Esophagus muscularis mucosa (tissue), 4 donors: Measurements from ENCODE around the gene TSSK3. TPM values are rescaled to one million over a fixed set of nuclear protein-coding genes. Genes with fewer than 3 reads are reported as not detected.

Experiments
- DNase-seq: peaks from one replicate; pipeline ENCODE4 v3.0.0-alpha.2; 2017; ENCODE audit errors: extremely low spot score
- H3K27ac ChIP-seq, 4 donors: fragments of 200-600 bp; sonication (generic); replicated peaks in 1 of 4; 1 replicate in 3 of 4; 2 replicates in 1 of 4; pipeline ENCODE4 v1.5.1; 2016 to 2019; ENCODE audit warnings: mild to moderate bottlenecking in 1 of 4
- H3K27me3 ChIP-seq, 4 donors: fragments of 200-600 bp; sonication (generic); one replicate each; pipeline versions ENCODE4 v1.5.1 to v1.6.0; 2016 to 2019
- H3K36me3 ChIP-seq, 4 donors: fragments of 200-600 bp; sonication (generic); one replicate each; pipeline ENCODE4 v1.5.1; 2016 to 2019
- H3K4me1 ChIP-seq, 4 donors: fragments of 200-600 bp; sonication (generic); one replicate each; pipeline ENCODE4 v1.5.1; 2016 to 2019
- H3K4me3 ChIP-seq, 4 donors: fragments of 200-600 bp; sonication (generic); 1 replicate in 2 of 4; 2 replicates in 2 of 4; pipeline ENCODE4 v1.5.1; 2016 to 2019; ENCODE audit warnings: mild to moderate bottlenecking in 4 of 4, moderate library complexity in 1 of 4
- H3K9me3 ChIP-seq, 4 donors: fragments of 200-600 bp; sonication (generic); 1 replicate in 3 of 4; 2 replicates in 1 of 4; pipeline ENCODE4 v1.5.1; 2016 to 2019
- CTCF ChIP-seq, 3 experiments: fragments of 200-600 bp in 2 of 3; fragments of 450-650 bp in 1 of 3; sonication (generic) in 2 of 3; IDR thresholded peaks; one replicate each; pipeline ENCODE4 v1.5.1; 2017 to 2019; ENCODE audit warnings: antibody characterized with exemption in 3 of 3, mild to moderate bottlenecking in 2 of 3, moderate library complexity in 1 of 3
- EP300 ChIP-seq: sonication (generic); formaldehyde crosslinking; IDR thresholded peaks from one replicate; pipeline ENCODE4 v1.6.1; 2017; ENCODE audit warnings: antibody characterized with exemption
- POLR2A ChIP-seq: fragments of 450-650 bp; IDR thresholded peaks from one replicate; pipeline ENCODE4 v1.6.1; 2017; ENCODE audit warnings: antibody characterized with exemption, moderate library complexity, mild to moderate bottlenecking, low read depth
- POLR2AphosphoS5 ChIP-seq, 2 donors: sonication (generic); formaldehyde crosslinking; IDR thresholded peaks; one replicate each; pipeline ENCODE4 v1.6.1; 2017; ENCODE audit warnings: antibody characterized with exemption in 2 of 2
- WGBS: methylation state at CpG from one replicate; pipeline ENCODE4 v1.1.5; 2018; 5-methylcytosine and 5-hydroxymethylcytosine counted together
- intact Hi-C: fragments of 100-400 bp; cut with DNase I; formaldehyde crosslinking; loops from one replicate; pipeline ENCODE4 v1.15.1; 2023
- total RNA-seq, 4 donors: library from RNA; depleted of rRNA; stranded (reverse); fragments of >200 nt; gene quantifications; one replicate each; pipeline versions ENCODE4 v1.1.0 to v1.2.1, GENCODE V29; 2016

Gene TSSK3
- total RNA-seq, 4 donors from 2014 or later = 0.86 to 3.7 TPM; not detected in 2

- intact Hi-C loops = no loop called here
- Histone ChIP-seq H3K27me3 (no peaks in the 10 kb centered on the region), H3K4me3 (no peak overlapping the region), H3K4me1 (peaks cover 32 to 49% (median 42%) of the 10 kb centered on the region in 4 donors), H3K27ac (no peak overlapping the region), H3K9me3 (no peaks in the 10 kb centered on the region), H3K36me3 (peaks cover 0 to 5% (median 2%) of the 10 kb centered on the region in 4 donors)
- no peak for TF ChIP-seq CTCF (IDR thresholded peaks at IDR 0.05)
- TF ChIP-seq POLR2A = no peak
- no peak for TF ChIP-seq EP300
- no peak for TF ChIP-seq POLR2AphosphoS5 (IDR thresholded peaks at IDR 0.05)
- WGBS = 79% methylated on average over 5 of the region's 16 CpGs
- DNase-seq = no peak
Observed at GRCh38 chr1:32337855-32338636, 24.3 kb upstream of the TSSK3 start.

- no peak for TF ChIP-seq POLR2A
- no peak for TF ChIP-seq POLR2AphosphoS5 (IDR thresholded peaks at IDR 0.05)
- TF ChIP-seq CTCF (IDR thresholded peaks at IDR 0.05) = no peak
- no peak for TF ChIP-seq EP300
- no peaks in the 10 kb centered on the region for H3K27me3 ChIP-seq
- H3K36me3 ChIP-seq = no peaks in the 10 kb centered on the region
- no peak overlapping the region for H3K27ac ChIP-seq
- H3K9me3 ChIP-seq = no peaks in the 10 kb centered on the region
- intact Hi-C loops = no loop called here
- H3K4me1 ChIP-seq = peaks cover 32 to 52% (median 42%) of the 10 kb centered on the region in 4 donors
- WGBS = 90% methylated on average over 12 of the region's 14 CpGs
- no peak overlapping the region for H3K4me3 ChIP-seq
- DNase-seq = no peak
Observed at GRCh38 chr1:32338637-32339145, 23.6 kb upstream of the TSSK3 start.

- H3K4me3 ChIP-seq = no peak overlapping the region
- peaks cover 31 to 48% (median 40%) of the 10 kb centered on the region in 4 donors for H3K4me1 ChIP-seq
- intact Hi-C loops = no loop called here
- TF ChIP-seq POLR2AphosphoS5 (IDR thresholded peaks at IDR 0.05) (no peak), POLR2A (no peak), CTCF (IDR thresholded peaks at IDR 0.05) (no peak), EP300 (no peak)
- no peak for DNase-seq
- H3K27me3 ChIP-seq = no peaks in the 10 kb centered on the region
- H3K27ac ChIP-seq = no peak overlapping the region
- no peaks in the 10 kb centered on the region for H3K9me3 ChIP-seq
- no peaks in the 10 kb centered on the region for H3K36me3 ChIP-seq
- WGBS = 67% methylated on average over 5 of the region's 5 CpGs
Observed at GRCh38 chr1:32339363-32339978, 22.9 kb upstream of the TSSK3 start.

- Histone ChIP-seq H3K9me3 (no peaks in the 10 kb centered on the region), H3K27ac (no peak overlapping the region), H3K4me1 (peaks cover 21 to 38% (median 26%) of the 10 kb centered on the region in 4 donors), H3K4me3 (no peak overlapping the region), H3K36me3 (no peaks in the 10 kb centered on the region), H3K27me3 (no peaks in the 10 kb centered on the region)
- no peak for TF ChIP-seq EP300
- no peak for TF ChIP-seq POLR2AphosphoS5 (IDR thresholded peaks at IDR 0.05)
- TF ChIP-seq POLR2A = no peak
- TF ChIP-seq CTCF (IDR thresholded peaks at IDR 0.05) = no peak
- no peak for DNase-seq
- intact Hi-C loops = no loop called here
- 82% methylated on average over 11 of the region's 11 CpGs for WGBS
Observed at GRCh38 chr1:32341186-32341757, 21.1 kb upstream of the TSSK3 start.
